Measurements from ENCODE around the gene RBM43. TPM values are rescaled to one million over a fixed set of nuclear protein-coding genes. Genes with fewer than 3 reads are reported as not detected.

The RBM43 gene
- total RNA-seq, 1 experiment from 2014 or later: 2.5 TPM

- Histone ChIP-seq H3K4me2 (ENCODE audit: low read length) (no peak overlapping the region), H3K4me3 (ENCODE audit: low read length) (no peak overlapping the region), H3F3A (ENCODE audit: low read length, unreplicated experiment) (no peaks in the 10 kb centered on the region), H3K9ac (ENCODE audit: low read length) (no peak overlapping the region), H3K4me1 (ENCODE audit: insufficient read depth, low read length) (no peaks in the 10 kb centered on the region), H3K79me2 (ENCODE audit: low read length) (no peaks in the 10 kb centered on the region), H3K27me3 (ENCODE audit: low read length) (no peaks in the 10 kb centered on the region), H3K27ac (ENCODE audit: low read length) (no peak overlapping the region), H3K9me2 (replicated peaks; ENCODE audit: low read length) (no peaks in the 10 kb centered on the region), H4K20me1 (ENCODE audit: low read length) (no peaks in the 10 kb centered on the region), H2AFZ (ENCODE audit: low read length) (no peak overlapping the region), H3K36me3 (ENCODE audit: low read depth, low read length) (no peaks in the 10 kb centered on the region), H3K9me3 (ENCODE audit: low read length) (no peaks in the 10 kb centered on the region)
- POLR2A ChIA-PET (ENCODE audit: unreplicated experiment): no interaction called here
- BruUV-seq (replicated peaks): no TSS peak
- ATAC-seq: no peak
- CTCF ChIA-PET: no interaction called here
- no peak for TF ChIP-seq EZH2phosphoT487 (IDR thresholded peaks at IDR 0.05; ENCODE audit: borderline replicate concordance, low read length)
- no peak for TF ChIP-seq EZH2 (IDR thresholded peaks at IDR 0.05; ENCODE audit: low read length, unreplicated experiment)
- no peak for TF ChIP-seq CTCF (conservative IDR thresholded peaks at IDR 0.05; ENCODE audit: low read depth, low read length)
- no peak for DNase-seq
- intact Hi-C loops (cut with micrococcal nuclease): no loop called here
Observed at GRCh38 chr2:151277067-151277466, 15.4 kb upstream of the RBM43 start.

- Histone ChIP-seq H3K9me3 (ENCODE audit: low read length) (no peaks in the 10 kb centered on the region), H3K27ac (ENCODE audit: low read length) (no peak overlapping the region), H3F3A (ENCODE audit: low read length, unreplicated experiment) (no peaks in the 10 kb centered on the region), H3K79me2 (ENCODE audit: low read length) (no peaks in the 10 kb centered on the region), H3K4me3 (ENCODE audit: low read length) (no peak overlapping the region), H4K20me1 (ENCODE audit: low read length) (no peaks in the 10 kb centered on the region), H3K27me3 (ENCODE audit: low read length) (no peaks in the 10 kb centered on the region), H3K4me1 (ENCODE audit: insufficient read depth, low read length) (peaks cover under 1% of the 10 kb centered on the region; the same call in 1 of the 2 replicates), H2AFZ (ENCODE audit: low read length) (no peak overlapping the region), H3K9ac (ENCODE audit: low read length) (no peak overlapping the region), H3K36me3 (ENCODE audit: low read depth, low read length) (no peaks in the 10 kb centered on the region), H3K4me2 (ENCODE audit: low read length) (no peak overlapping the region), H3K9me2 (replicated peaks; ENCODE audit: low read length) (no peaks in the 10 kb centered on the region)
- no peak for TF ChIP-seq EZH2phosphoT487 (IDR thresholded peaks at IDR 0.05; ENCODE audit: borderline replicate concordance, low read length)
- TF ChIP-seq CTCF (conservative IDR thresholded peaks at IDR 0.05; ENCODE audit: low read depth, low read length): no peak
- no peak for TF ChIP-seq EZH2 (IDR thresholded peaks at IDR 0.05; ENCODE audit: low read length, unreplicated experiment)
- no peak for ATAC-seq
- no peak for DNase-seq
- BruUV-seq (replicated peaks): no TSS peak
- intact Hi-C loops (cut with micrococcal nuclease): no loop called here
- CTCF ChIA-PET: no interaction called here
- POLR2A ChIA-PET (ENCODE audit: unreplicated experiment): no interaction called here
Observed at GRCh38 chr2:151275291-151275690, 13.6 kb upstream of the RBM43 start.

GRCh38 chr2:151271824-151272223 is 10.2 kb upstream of the RBM43 start:
- Histone ChIP-seq H2AFZ (ENCODE audit: low read length) (no peak overlapping the region), H3K4me3 (ENCODE audit: low read length) (no peak overlapping the region), H3K9me3 (ENCODE audit: low read length) (no peaks in the 10 kb centered on the region), H3K9me2 (replicated peaks; ENCODE audit: low read length) (no peaks in the 10 kb centered on the region), H3F3A (ENCODE audit: low read length, unreplicated experiment) (no peaks in the 10 kb centered on the region), H3K27me3 (ENCODE audit: low read length) (no peaks in the 10 kb centered on the region), H3K4me1 (ENCODE audit: insufficient read depth, low read length) (peaks cover 5% of the 10 kb centered on the region; the same call in 1 of the 2 replicates), H3K36me3 (ENCODE audit: low read depth, low read length) (no peaks in the 10 kb centered on the region), H4K20me1 (ENCODE audit: low read length) (no peaks in the 10 kb centered on the region), H3K79me2 (ENCODE audit: low read length) (no peaks in the 10 kb centered on the region), H3K4me2 (ENCODE audit: low read length) (no peak overlapping the region), H3K27ac (ENCODE audit: low read length) (no peak overlapping the region), H3K9ac (ENCODE audit: low read length) (no peak overlapping the region)
- ATAC-seq: no peak
- ChIA-PET POLR2A (ENCODE audit: unreplicated experiment) (interaction anchor here (0.6 kb wide), 1 partner anchor 1437 kb away, joined by 10 read pairs; no protein-coding TSS in a partner anchor), CTCF (no interaction called here)
- intact Hi-C loops (cut with micrococcal nuclease): no loop called here
- TF ChIP-seq EZH2 (IDR thresholded peaks at IDR 0.05; ENCODE audit: low read length, unreplicated experiment) (no peak), EZH2phosphoT487 (IDR thresholded peaks at IDR 0.05; ENCODE audit: borderline replicate concordance, low read length) (no peak), CTCF (conservative IDR thresholded peaks at IDR 0.05; ENCODE audit: low read depth, low read length) (no peak)
- no TSS peak for BruUV-seq (replicated peaks)
- DNase-seq: no peak

All from PC-3 (cell line).